GM12865 (cell line): Measurements from ENCODE around the gene MYO19.
"Not testable (repeated sequence)": the region's sequence is repeated elsewhere in the genome, so short reads cannot be mapped to it uniquely, and the experiment has no call there.

Experiments
- DNase-seq: peaks from one replicate; pipeline ENCODE4 v3.0.0; 2010; ENCODE audit warnings: low read depth
- H3K4me3 ChIP-seq: 2 replicates; pipeline ENCODE4 v1.5.1; 2011; ENCODE audit warnings: mild to moderate bottlenecking, low read depth, low read length, control low read depth
- TF ChIP-seq, protein P1 (sequence below): IDR thresholded peaks from 2 replicates; pipeline ENCODE4 v1.5.1; 2011; ENCODE audit warnings: low read length, control low read depth, low read depth, inconsistent platforms; ENCODE audit not compliant: insufficient read depth; ENCODE audit errors: missing control alignments

The MYO19 gene

DNA sequence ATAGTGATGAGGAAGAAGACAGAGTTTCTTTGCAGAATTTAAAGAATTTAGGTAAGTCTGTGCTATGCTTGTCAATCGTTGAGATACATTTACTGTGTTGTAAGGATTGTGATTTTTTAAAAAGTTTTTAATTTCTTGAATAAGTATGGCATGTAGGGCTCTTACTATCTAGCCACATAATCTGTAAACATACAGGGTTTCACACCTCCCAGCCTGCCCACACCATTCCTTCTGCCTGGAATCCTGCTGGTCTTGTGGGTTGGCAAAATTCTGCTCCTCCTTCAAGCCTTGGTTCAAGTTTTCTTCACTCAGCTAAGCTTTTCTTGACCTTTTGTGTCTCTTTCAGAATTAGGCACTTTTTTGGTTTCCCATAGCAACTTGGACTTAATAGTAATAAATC is 40.7 kb downstream of the MYO19 start:
- no peak for DNase-seq
- no peak overlapping the region for H3K4me3 ChIP-seq
- TF ChIP-seq, protein P1, sequence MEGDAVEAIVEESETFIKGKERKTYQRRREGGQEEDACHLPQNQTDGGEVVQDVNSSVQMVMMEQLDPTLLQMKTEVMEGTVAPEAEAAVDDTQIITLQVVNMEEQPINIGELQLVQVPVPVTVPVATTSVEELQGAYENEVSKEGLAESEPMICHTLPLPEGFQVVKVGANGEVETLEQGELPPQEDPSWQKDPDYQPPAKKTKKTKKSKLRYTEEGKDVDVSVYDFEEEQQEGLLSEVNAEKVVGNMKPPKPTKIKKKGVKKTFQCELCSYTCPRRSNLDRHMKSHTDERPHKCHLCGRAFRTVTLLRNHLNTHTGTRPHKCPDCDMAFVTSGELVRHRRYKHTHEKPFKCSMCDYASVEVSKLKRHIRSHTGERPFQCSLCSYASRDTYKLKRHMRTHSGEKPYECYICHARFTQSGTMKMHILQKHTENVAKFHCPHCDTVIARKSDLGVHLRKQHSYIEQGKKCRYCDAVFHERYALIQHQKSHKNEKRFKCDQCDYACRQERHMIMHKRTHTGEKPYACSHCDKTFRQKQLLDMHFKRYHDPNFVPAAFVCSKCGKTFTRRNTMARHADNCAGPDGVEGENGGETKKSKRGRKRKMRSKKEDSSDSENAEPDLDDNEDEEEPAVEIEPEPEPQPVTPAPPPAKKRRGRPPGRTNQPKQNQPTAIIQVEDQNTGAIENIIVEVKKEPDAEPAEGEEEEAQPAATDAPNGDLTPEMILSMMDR: no peak

DNA sequence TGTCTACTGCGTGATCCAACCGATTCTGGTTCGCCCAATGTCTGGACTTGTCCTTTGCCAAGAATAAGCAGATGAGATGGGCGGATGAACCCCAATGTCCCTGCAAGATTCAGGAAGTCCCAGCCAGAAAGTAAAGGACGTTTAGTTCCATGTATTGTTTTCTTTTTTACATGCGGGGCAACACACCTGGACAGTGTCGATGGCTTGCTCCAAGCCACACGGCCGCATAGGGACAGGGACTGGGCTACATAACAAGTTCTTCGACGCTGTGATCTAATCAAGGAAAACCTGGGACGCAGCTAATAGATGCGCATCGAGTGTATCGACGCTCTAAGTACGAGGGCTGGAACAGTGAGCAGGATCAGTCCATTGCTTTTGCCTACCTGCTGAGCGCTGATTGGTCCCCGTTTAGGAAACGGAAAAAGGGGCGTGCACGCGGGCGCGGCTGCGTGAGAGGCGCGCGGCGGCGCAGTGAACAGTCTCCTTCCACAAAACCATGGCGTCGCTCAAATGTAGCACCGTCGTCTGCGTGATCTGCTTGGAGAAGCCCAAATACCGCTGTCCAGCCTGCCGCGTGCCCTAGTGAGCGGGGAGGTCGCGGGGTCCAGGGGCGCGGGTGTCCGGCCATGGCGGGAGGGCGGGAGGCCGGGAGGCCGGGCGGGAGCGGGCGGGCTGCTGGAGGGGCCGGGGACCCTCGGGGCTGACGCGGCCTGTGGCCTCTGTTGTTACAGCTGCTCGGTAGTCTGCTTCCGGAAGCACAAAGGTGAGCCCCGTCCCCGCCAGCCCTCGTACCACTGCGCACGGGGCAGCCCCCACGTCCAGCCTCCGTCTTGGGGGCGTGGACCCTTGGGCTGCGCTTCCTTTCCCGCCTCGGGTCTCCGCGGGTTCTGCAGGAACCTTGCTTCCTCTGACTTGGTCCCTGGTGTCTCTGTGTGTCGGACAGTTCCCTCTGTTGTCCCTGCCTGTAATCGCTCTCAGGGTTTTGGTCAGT is 48.2 kb downstream of the MYO19 start, which contains the start of gene ZNHIT3:
ZNHIT3 (plus strand) TSS at position 478 of the 991 bp plus-strand sequence; CDS start at position 497, 19 bp downstream.
- peak; percentile 95 for DNase-seq
- TF ChIP-seq, protein P1: no peak
- peak within 1 kb of the TSS; percentile 79 for H3K4me3 ChIP-seq

DNA sequence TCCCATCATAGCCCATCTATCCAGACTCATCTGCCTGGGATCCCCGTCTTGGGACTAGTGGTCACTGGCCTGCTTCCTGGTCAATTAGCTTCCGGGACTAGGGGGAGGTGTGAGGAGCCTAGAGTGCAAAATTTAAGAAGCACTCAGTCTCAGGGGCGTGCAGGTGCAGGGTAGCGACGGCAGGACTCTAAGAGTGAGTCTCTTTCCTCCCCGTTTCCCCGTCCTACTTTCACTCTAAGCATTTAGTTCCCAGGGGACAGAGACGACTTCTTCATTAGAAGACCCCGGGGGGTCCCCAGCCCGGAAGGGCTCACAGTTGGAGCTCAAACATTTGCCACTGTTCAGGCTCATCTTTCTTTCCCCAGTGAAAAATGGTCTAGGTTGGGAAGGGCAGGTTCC is 48.9 kb downstream of the MYO19 start:
- TF ChIP-seq, protein P1: no peak
- DNase-seq: peak; percentile 41
- peak overlapping the region; percentile 79 for H3K4me3 ChIP-seq

DNA sequence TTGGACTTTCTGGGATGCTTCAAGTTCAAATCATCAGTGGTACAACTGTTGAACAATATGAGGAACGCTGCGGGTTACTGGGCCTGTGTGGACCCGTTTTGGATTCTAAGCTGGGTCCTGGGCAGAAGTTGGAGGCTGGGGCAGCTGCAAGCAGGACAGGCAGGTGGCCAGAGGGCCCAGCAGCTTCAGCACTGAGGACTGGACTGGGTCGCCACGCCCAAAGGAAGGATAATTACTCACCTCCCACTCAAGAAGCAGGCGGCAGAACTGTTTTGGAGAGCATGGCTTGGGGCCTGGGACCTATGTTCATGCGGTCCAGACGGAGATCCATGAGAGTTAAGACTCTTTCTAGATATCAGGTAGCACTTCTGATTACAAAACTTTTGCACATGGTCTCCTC is 49.6 kb downstream of the MYO19 start:
- no peak for DNase-seq
- TF ChIP-seq, protein P1: no peak
- H3K4me3 ChIP-seq: no peak overlapping the region; the same call in 1 of the 2 replicates

DNA sequence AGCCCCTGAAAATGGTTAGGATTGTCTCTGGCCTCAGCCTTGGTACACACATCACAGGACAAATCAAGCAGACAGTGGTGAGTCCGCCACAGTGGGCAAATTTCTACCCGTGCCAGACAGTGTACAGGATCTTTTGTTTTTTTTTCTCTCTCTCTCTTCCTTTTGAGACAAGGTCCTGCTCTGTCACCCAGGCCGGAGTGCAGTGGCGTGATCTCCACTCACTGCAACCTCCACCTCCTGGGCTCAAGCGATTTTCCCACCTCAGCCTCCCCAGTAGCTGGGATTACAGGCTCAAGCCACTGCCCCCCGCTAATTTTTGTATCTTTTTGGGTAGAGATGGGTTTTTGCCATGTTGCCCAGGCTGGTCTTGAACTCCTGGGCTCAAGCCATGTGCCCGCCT is 50.6 kb downstream of the MYO19 start:
- not testable (repeated sequence) for DNase-seq, H3K4me3 ChIP-seq

DNA sequence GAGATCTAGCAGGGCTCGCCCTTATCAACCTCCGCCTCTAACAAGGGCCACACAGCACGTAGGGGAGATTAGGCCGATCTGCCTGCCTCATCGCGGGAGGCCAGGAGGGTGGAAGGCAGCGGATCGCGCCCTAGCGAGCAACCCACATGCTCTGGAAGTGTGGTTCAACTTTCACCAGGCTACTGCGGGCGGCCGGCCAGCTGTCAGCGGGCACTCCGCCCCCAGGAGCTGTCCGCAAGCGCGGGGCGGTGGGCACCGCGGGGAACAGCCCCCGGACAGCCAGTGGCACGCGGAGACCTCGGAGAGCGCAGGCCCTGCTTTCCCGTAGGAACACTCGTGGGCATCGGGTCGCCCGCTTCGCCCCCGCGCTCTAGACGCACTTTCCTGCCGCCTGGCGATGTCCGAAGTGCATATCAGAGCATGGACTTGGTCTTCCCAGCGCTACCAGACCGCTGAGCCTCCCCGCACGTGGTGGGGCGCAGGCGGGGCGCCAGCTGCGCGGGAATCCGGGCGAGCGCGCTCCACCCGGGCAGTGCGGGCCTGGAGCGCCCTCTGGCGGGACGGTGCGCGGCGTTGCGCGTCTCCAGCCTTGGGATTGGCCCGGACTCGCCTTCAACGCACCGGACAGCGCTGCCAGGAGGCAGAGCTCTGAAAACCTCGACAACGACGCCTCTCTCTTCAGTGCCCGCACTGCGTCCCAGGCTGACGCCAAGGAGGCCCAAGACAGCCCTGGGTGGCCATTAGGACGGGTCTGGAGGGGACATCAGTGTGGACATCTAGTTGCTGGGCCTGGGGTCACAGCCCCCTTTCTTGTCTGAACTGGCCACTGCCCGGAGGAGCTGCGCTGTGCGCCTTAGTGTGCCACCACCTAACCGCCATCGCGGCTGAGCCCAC is 51.8 kb downstream of the MYO19 start:
- no peak overlapping the region; the same call in 1 of the 2 replicates for H3K4me3 ChIP-seq
- TF ChIP-seq, protein P1: peak; percentile 91
- DNase-seq: peak; percentile 83

DNA sequence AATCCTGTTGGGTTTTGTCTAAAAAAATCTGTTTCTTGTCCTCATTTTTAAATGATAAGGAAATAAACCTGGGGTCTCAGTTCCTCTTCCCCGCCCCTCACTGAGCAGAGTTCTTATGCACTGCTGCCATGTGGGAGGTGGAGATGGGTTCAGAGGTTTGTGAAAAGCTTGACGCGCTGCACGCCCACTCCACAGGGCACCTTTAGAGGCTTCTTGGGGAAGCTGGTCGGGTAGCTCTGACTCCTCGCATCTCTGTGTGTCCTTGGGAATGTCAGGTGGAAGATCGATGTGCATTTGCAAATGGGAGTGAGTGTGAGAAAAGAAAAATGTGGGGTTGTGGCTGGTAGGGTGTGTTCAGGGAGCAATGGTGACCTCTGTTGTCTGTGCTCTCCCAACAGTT is 52.8 kb downstream of the MYO19 start:
- TF ChIP-seq, protein P1: no peak
- DNase-seq: no peak
- no peak overlapping the region for H3K4me3 ChIP-seq
